Caco-2 (cell line): ENCODE results near the gene SLC24A1. TPM values are rescaled to one million over a fixed set of nuclear protein-coding genes. Genes with fewer than 3 reads are reported as not detected.

ENCODE experiments used
- Bru-seq: library from RNA; stranded (reverse); fragments of 400-500 nt; gene quantifications from one replicate; lab custom pipeline; 2021; lab: Mats Ljungman, UMichigan
- BruChase-seq, 2 experiments: library from RNA; stranded (reverse); fragments of 400-500 nt; gene quantifications; one replicate each; lab custom pipeline; 2021; lab: Mats Ljungman, UMichigan
- BruUV-seq: library from RNA; stranded (reverse); fragments of 400-500 nt; replicated peaks from 2 replicates; lab custom pipeline; 2021; lab: Mats Ljungman, UMichigan
- CTCF ChIA-PET: fragments of 300-600 bp; sonication (Branson Sonifier 250); formaldehyde crosslinking; loops from one replicate; lab custom pipeline; 2022; ENCODE audit warnings: antibody characterized with exemption; lab: Charles Lee
- POLR2A ChIA-PET: fragments of 300-600 bp; sonication (Branson Sonifier 250); formaldehyde crosslinking; loops from one replicate; lab custom pipeline; 2022; ENCODE audit warnings: antibody characterized with exemption; lab: Charles Lee
- DNase-seq, 2 experiments: peaks; one replicate each; pipeline versions ENCODE4 v3.0.0 to v3.0.0-alpha.2; 2020 to 2022
- H3K27me3 ChIP-seq: replicated peaks from 2 replicates; pipeline ENCODE4 v1.6.0; 2011; ENCODE audit warnings: low read length; ENCODE audit not compliant: control insufficient read depth, insufficient read depth
- H3K36me3 ChIP-seq: 2 replicates; pipeline ENCODE4 v1.5.1; 2011; ENCODE audit warnings: low read length; ENCODE audit not compliant: control insufficient read depth, insufficient read depth
- H3K4me1 ChIP-seq: fragments of 250-450 bp; sonication (Bioruptor Pico); 2 replicates; pipeline ENCODE4 v1.5.1; 2020; ENCODE audit warnings: mild to moderate bottlenecking
- H3K4me3 ChIP-seq: 2 replicates; pipeline ENCODE4 v1.5.1; 2011; ENCODE audit warnings: low read depth, mild to moderate bottlenecking, control low read depth, low read length
- H3K9me3 ChIP-seq: fragments of 250-450 bp; sonication (Bioruptor Pico); 2 replicates; pipeline ENCODE4 v1.5.1; 2020; ENCODE audit warnings: mild to moderate bottlenecking, moderate library complexity
- H3K27ac Mint-ChIP-seq: one replicate; pipeline ENCODE4 v1.8.0; 2022; ENCODE audit warnings: mixed read lengths; ENCODE audit not compliant: unreplicated experiment
- H3K27me3 Mint-ChIP-seq: one replicate; pipeline ENCODE4 v1.8.0; 2022; ENCODE audit warnings: mixed read lengths; ENCODE audit not compliant: insufficient read depth, unreplicated experiment
- H3K36me3 Mint-ChIP-seq: one replicate; pipeline ENCODE4 v1.8.0; 2022; ENCODE audit warnings: mild to moderate bottlenecking, mixed read lengths; ENCODE audit not compliant: insufficient read depth, unreplicated experiment
- H3K4me1 Mint-ChIP-seq: one replicate; pipeline ENCODE4 v1.8.0; 2022; ENCODE audit warnings: low read depth, mixed read lengths; ENCODE audit not compliant: unreplicated experiment
- H3K4me3 Mint-ChIP-seq: one replicate; pipeline ENCODE4 v1.8.0; 2022; ENCODE audit warnings: mild to moderate bottlenecking, moderate library complexity, mixed read lengths; ENCODE audit not compliant: unreplicated experiment
- H3K9me3 Mint-ChIP-seq: one replicate; pipeline ENCODE4 v1.8.0; 2022; ENCODE audit warnings: mixed read lengths; ENCODE audit not compliant: unreplicated experiment
- intact Hi-C: fragments of 100-400 bp; cut with micrococcal nuclease; formaldehyde crosslinking; loops from one replicate; pipeline ENCODE4 v1.10.0; 2022; ENCODE audit not compliant: unreplicated experiment
- long read RNA-seq: library from polyadenylated mRNA; stranded (forward); transcript quantifications from one replicate; pipeline ENCODE4 v2.0.0, GENCODE V29; 2022
- total RNA-seq: library from RNA; stranded (reverse); gene quantifications from 2 replicates; pipeline ENCODE4 v1.2.3, GENCODE V29; 2022
- TF ChIP-seq, protein P1 (sequence below), 2 experiments: fragments of 200-600 bp in 1 of 2; IDR thresholded peaks; 1 replicate in 1 of 2; 2 replicates in 1 of 2; pipeline versions ENCODE4 v1.5.1 to v1.8.0; 2011 to 2022; ENCODE audit warnings: antibody characterized with exemption in 1 of 2, control low read depth in 1 of 2, inconsistent platforms in 1 of 2, low read depth in 1 of 2, low read length in 1 of 2, mild to moderate bottlenecking in 1 of 2, moderate library complexity in 1 of 2; ENCODE audit not compliant: insufficient read depth in 1 of 2, severe bottlenecking in 1 of 2, unreplicated experiment in 1 of 2

Gene SLC24A1
- total RNA-seq: 6.0 and 8.7 TPM in 2 replicates
- percentile 43 among the genes with signal in this experiment for Bru-seq, nascent RNA
- percentile 43 among the genes with signal in this experiment for BruChase-seq, experiment 1, labeled RNA remaining after a 2-hour chase
- BruChase-seq, experiment 2, labeled RNA remaining after a 6-hour chase: percentile 45 among the genes with signal in this experiment
- long read RNA-seq, partial matches to known transcripts: 1 of 4 reads
- long read RNA-seq, other reads (novel, unspliced or antisense): 3 of 4 reads

GRCh38 chr15:65621638-65622037, at the start of gene SLC24A1:
TSS of gene SLC24A1 (plus strand) at chr15:65621938. CDS start at chr15:65624081, 2,143 bp downstream.
- Mint-ChIP-seq H3K4me3 (no peak within 1 kb of the TSS), H3K27me3 (no peaks in the 10 kb centered on the region), H3K36me3 (no peaks in the 10 kb centered on the region), H3K27ac (no peak within 1 kb of the TSS), H3K9me3 (no peaks in the 10 kb centered on the region), H3K4me1 (no peaks in the 10 kb centered on the region)
- BruUV-seq: no TSS peak
- H3K4me1 ChIP-seq: no peaks in the 10 kb centered on the region
- ChIA-PET POLR2A (no interaction called here), CTCF (no interaction called here)
- intact Hi-C loops: no loop called here
- no peak for DNase-seq
- H3K36me3 ChIP-seq: no peaks in the 10 kb centered on the region
- no peaks in the 10 kb centered on the region for H3K27me3 ChIP-seq
- no peak within 1 kb of the TSS for H3K4me3 ChIP-seq
- TF ChIP-seq, protein P1, sequence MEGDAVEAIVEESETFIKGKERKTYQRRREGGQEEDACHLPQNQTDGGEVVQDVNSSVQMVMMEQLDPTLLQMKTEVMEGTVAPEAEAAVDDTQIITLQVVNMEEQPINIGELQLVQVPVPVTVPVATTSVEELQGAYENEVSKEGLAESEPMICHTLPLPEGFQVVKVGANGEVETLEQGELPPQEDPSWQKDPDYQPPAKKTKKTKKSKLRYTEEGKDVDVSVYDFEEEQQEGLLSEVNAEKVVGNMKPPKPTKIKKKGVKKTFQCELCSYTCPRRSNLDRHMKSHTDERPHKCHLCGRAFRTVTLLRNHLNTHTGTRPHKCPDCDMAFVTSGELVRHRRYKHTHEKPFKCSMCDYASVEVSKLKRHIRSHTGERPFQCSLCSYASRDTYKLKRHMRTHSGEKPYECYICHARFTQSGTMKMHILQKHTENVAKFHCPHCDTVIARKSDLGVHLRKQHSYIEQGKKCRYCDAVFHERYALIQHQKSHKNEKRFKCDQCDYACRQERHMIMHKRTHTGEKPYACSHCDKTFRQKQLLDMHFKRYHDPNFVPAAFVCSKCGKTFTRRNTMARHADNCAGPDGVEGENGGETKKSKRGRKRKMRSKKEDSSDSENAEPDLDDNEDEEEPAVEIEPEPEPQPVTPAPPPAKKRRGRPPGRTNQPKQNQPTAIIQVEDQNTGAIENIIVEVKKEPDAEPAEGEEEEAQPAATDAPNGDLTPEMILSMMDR (IDR thresholded peaks at IDR 0.05; ENCODE audit: insufficient read depth in 1 of 2, low read depth in 1 of 2, low read length in 1 of 2, severe bottlenecking in 1 of 2, unreplicated experiment in 1 of 2): no peak
- no peaks in the 10 kb centered on the region for H3K9me3 ChIP-seq

- no peak for DNase-seq
- Mint-ChIP-seq H3K27me3 (no peaks in the 10 kb centered on the region), H3K4me1 (no peaks in the 10 kb centered on the region), H3K36me3 (peaks cover 39% of the 10 kb centered on the region), H3K27ac (no peak overlapping the region), H3K9me3 (no peaks in the 10 kb centered on the region), H3K4me3 (no peak overlapping the region)
- no TSS peak for BruUV-seq
- intact Hi-C loops: no loop called here
- Histone ChIP-seq H3K9me3 (no peaks in the 10 kb centered on the region), H3K4me3 (no peak overlapping the region), H3K36me3 (no peaks in the 10 kb centered on the region), H3K27me3 (no peaks in the 10 kb centered on the region), H3K4me1 (no peaks in the 10 kb centered on the region)
- ChIA-PET POLR2A (no interaction called here), CTCF (no interaction called here)
- TF ChIP-seq, protein P1 (IDR thresholded peaks at IDR 0.05; ENCODE audit: insufficient read depth in 1 of 2, low read depth in 1 of 2, low read length in 1 of 2, severe bottlenecking in 1 of 2, unreplicated experiment in 1 of 2): no peak
These were observed 49.8 kb upstream of the SLC24A1 start for GRCh38 chr15:65571971-65572370.

DNA sequence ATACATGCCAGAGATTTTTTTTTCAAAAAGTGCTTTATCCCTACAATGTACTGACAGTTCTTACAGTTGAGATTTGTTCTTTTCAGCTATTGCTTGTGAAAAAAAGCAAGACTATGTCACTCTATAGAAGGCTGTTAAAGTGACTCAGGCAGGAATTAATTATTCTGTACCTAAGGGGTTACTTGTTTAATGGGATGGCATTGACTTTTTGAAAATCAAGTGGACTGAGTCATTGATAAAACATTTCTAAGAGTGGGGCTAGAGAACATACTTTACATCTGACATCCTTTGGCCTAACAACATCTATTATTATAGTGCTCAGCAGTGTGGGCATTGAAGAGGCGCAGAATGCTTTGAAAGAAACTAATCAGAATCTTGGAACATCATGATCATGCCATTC, 45.1 kb upstream of the SLC24A1 start:
- no peak for DNase-seq
- Mint-ChIP-seq H3K4me1 (no peaks in the 10 kb centered on the region), H3K27ac (no peak overlapping the region), H3K9me3 (no peaks in the 10 kb centered on the region), H3K4me3 (no peak overlapping the region), H3K36me3 (peaks cover 54% of the 10 kb centered on the region), H3K27me3 (no peaks in the 10 kb centered on the region)
- H3K36me3 ChIP-seq: no peaks in the 10 kb centered on the region; the same call in none of the 2 replicates
- no TSS peak for BruUV-seq
- no peaks in the 10 kb centered on the region for H3K9me3 ChIP-seq
- H3K27me3 ChIP-seq: no peaks in the 10 kb centered on the region
- intact Hi-C loops: no loop called here
- POLR2A ChIA-PET: no interaction called here
- CTCF ChIA-PET: no interaction called here
- no peak overlapping the region for H3K4me3 ChIP-seq
- TF ChIP-seq, protein P1 (IDR thresholded peaks at IDR 0.05; ENCODE audit: insufficient read depth in 1 of 2, low read depth in 1 of 2, low read length in 1 of 2, severe bottlenecking in 1 of 2, unreplicated experiment in 1 of 2): no peak
- no peaks in the 10 kb centered on the region for H3K4me1 ChIP-seq
